Astrocyte (in vitro differentiated cells and primary cell): Measurements from ENCODE around the gene PPIL6. TPM values are rescaled to one million over a fixed set of nuclear protein-coding genes. Genes with fewer than 3 reads are reported as not detected.

Experiments used
- DNase-seq: peaks from one replicate; pipeline ENCODE4 v3.0.0-alpha.2; 2010; ENCODE audit warnings: low read depth
- FAIRE-seq: peaks from 2 replicates; lab custom pipeline; 2011; peaks lifted over from hg19 to GRCh38; lab: Jason Lieb, UNC
- H2AFZ ChIP-seq: 2 replicates; pipeline ENCODE4 v1.6.0; 2012; ENCODE audit warnings: low read depth, low read length, inconsistent platforms
- H3K27ac ChIP-seq: 2 replicates; pipeline ENCODE4 v1.5.1; 2011; ENCODE audit warnings: low read depth, low read length, inconsistent platforms
- H3K27me3 ChIP-seq: 2 replicates; pipeline ENCODE4 v1.6.0; 2011; ENCODE audit warnings: low read length, inconsistent platforms; ENCODE audit not compliant: insufficient read depth
- H3K36me3 ChIP-seq: 2 replicates; pipeline ENCODE4 v1.5.1; 2011; ENCODE audit warnings: low read length, inconsistent platforms; ENCODE audit not compliant: insufficient read depth
- H3K4me1 ChIP-seq: 2 replicates; pipeline ENCODE4 v1.5.1; 2011; ENCODE audit warnings: low read length, inconsistent platforms; ENCODE audit not compliant: insufficient read depth
- H3K4me2 ChIP-seq: 2 replicates; pipeline ENCODE4 v1.6.0; 2012; ENCODE audit warnings: low read length, inconsistent platforms
- H3K4me3 ChIP-seq: 2 replicates; pipeline ENCODE4 v1.5.1; 2011; ENCODE audit warnings: low read depth, mild to moderate bottlenecking, low read length, inconsistent platforms; ENCODE audit not compliant: insufficient read depth
- H3K79me2 ChIP-seq: 2 replicates; pipeline ENCODE4 v1.6.0; 2012; ENCODE audit warnings: mild to moderate bottlenecking, low read length, inconsistent platforms; ENCODE audit not compliant: insufficient read depth
- H3K9ac ChIP-seq: 2 replicates; pipeline ENCODE4 v1.6.0; 2012; ENCODE audit warnings: mild to moderate bottlenecking, low read length, inconsistent platforms
- H3K9me3 ChIP-seq: 2 replicates; pipeline ENCODE4 v1.5.1; 2012; ENCODE audit warnings: low read depth, mild to moderate bottlenecking, low read length, inconsistent platforms; ENCODE audit not compliant: insufficient read depth
- H4K20me1 ChIP-seq: 2 replicates; pipeline ENCODE4 v1.6.0; 2012; ENCODE audit warnings: low read length, inconsistent platforms; ENCODE audit not compliant: insufficient read depth
- H3K27ac Mint-ChIP-seq: one replicate; pipeline ENCODE4 v1.8.0; 2021; ENCODE audit warnings: mild to moderate bottlenecking, mixed read lengths; ENCODE audit not compliant: unreplicated experiment
- H3K27me3 Mint-ChIP-seq: one replicate; pipeline ENCODE4 v1.8.0; 2021; ENCODE audit warnings: low read depth, mixed read lengths; ENCODE audit not compliant: unreplicated experiment
- H3K36me3 Mint-ChIP-seq: one replicate; pipeline ENCODE4 v1.8.0; 2021; ENCODE audit warnings: low read depth, mixed read lengths; ENCODE audit not compliant: unreplicated experiment
- H3K4me1 Mint-ChIP-seq: one replicate; pipeline ENCODE4 v1.8.0; 2021; ENCODE audit warnings: low read depth, mixed read lengths; ENCODE audit not compliant: unreplicated experiment
- H3K4me3 Mint-ChIP-seq: one replicate; pipeline ENCODE4 v1.8.0; 2021; ENCODE audit warnings: mild to moderate bottlenecking, moderate library complexity, mixed read lengths; ENCODE audit not compliant: unreplicated experiment
- H3K9me3 Mint-ChIP-seq: one replicate; pipeline ENCODE4 v1.8.0; 2021; ENCODE audit warnings: mild to moderate bottlenecking, mixed read lengths; ENCODE audit not compliant: unreplicated experiment
- EZH2 ChIP-seq: IDR thresholded peaks from 2 replicates; pipeline ENCODE4 v1.6.1; 2012; ENCODE audit warnings: mild to moderate bottlenecking, low read length, inconsistent platforms; ENCODE audit not compliant: insufficient read depth
- total RNA-seq: library from RNA; stranded (reverse); gene quantifications from 2 replicates; pipeline ENCODE4 v1.2.1, GENCODE V29; 2021
- TF ChIP-seq, protein P1 (sequence below): IDR thresholded peaks from 2 replicates; pipeline ENCODE4 v1.5.1; 2011; ENCODE audit warnings: low read depth, mild to moderate bottlenecking, inconsistent platforms, low read length, moderate library complexity; ENCODE audit not compliant: insufficient read depth

PPIL6 gene
- total RNA-seq, 1 donor from 2014 or later = 1.7 TPM

DNA sequence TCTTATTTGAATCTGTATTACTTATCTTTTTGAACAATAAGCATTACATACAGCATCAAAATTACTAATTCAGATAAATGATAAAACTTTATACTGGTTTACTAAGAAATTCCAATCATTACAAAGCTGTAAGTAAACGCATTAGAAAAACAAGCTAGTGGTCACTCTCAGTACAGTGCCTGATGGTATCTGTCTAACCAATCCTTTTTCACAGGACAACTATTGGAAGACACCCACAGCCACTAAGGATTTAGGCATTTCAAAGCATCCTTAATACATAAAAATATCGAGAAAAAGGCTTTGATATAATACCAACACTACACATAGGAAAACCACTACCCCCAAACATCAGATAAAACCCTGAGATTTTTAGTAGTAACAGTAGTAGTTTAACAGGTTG, 60.7 kb downstream of the PPIL6 start:
- H3K27ac Mint-ChIP-seq = peak overlapping the region; percentile 45
- H3K9ac ChIP-seq = peak overlapping the region; percentile 99

GRCh38 chr6:109377717-109378116, 62.7 kb downstream of the PPIL6 start:
- H3K9ac ChIP-seq = no peak overlapping the region
- H3K27ac ChIP-seq = no peak overlapping the region
- H3K79me2 ChIP-seq = peaks cover 82% of the 10 kb centered on the region
- no peaks in the 10 kb centered on the region for H3K9me3 ChIP-seq
- peaks cover 47% of the 10 kb centered on the region for H3K36me3 ChIP-seq
- peaks cover 78% of the 10 kb centered on the region for H4K20me1 ChIP-seq
- no peak overlapping the region for H3K27ac Mint-ChIP-seq
- H3K4me1 Mint-ChIP-seq = peaks cover 28% of the 10 kb centered on the region
- H3K27me3 Mint-ChIP-seq = no peaks in the 10 kb centered on the region
- no peak overlapping the region for H3K4me2 ChIP-seq
- peaks cover 13% of the 10 kb centered on the region for H3K4me1 ChIP-seq
- no peak for DNase-seq
- no peak overlapping the region for H2AFZ ChIP-seq
- FAIRE-seq = no peak
- H3K9me3 Mint-ChIP-seq = no peaks in the 10 kb centered on the region
- H3K27me3 ChIP-seq = no peaks in the 10 kb centered on the region
- TF ChIP-seq, protein P1, sequence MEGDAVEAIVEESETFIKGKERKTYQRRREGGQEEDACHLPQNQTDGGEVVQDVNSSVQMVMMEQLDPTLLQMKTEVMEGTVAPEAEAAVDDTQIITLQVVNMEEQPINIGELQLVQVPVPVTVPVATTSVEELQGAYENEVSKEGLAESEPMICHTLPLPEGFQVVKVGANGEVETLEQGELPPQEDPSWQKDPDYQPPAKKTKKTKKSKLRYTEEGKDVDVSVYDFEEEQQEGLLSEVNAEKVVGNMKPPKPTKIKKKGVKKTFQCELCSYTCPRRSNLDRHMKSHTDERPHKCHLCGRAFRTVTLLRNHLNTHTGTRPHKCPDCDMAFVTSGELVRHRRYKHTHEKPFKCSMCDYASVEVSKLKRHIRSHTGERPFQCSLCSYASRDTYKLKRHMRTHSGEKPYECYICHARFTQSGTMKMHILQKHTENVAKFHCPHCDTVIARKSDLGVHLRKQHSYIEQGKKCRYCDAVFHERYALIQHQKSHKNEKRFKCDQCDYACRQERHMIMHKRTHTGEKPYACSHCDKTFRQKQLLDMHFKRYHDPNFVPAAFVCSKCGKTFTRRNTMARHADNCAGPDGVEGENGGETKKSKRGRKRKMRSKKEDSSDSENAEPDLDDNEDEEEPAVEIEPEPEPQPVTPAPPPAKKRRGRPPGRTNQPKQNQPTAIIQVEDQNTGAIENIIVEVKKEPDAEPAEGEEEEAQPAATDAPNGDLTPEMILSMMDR = no peak
- TF ChIP-seq EZH2 = no peak
- no peak overlapping the region for H3K4me3 ChIP-seq
- H3K4me3 Mint-ChIP-seq = no peak overlapping the region
- peaks cover 18% of the 10 kb centered on the region for H3K36me3 Mint-ChIP-seq

More for the DNA sequence above, 60.7 kb downstream of the PPIL6 start:
- no peaks in the 10 kb centered on the region for H3K9me3 Mint-ChIP-seq
- H3K27me3 Mint-ChIP-seq = no peaks in the 10 kb centered on the region
- Histone ChIP-seq H3K4me3 (peak overlapping the region; percentile 100), H3K9me3 (no peaks in the 10 kb centered on the region), H3K27ac (no peak overlapping the region), H3K4me1 (peaks cover 28% of the 10 kb centered on the region), H2AFZ (no peak overlapping the region), H3K4me2 (peak overlapping the region; percentile 88), H3K79me2 (peaks cover 68% of the 10 kb centered on the region), H3K36me3 (peaks cover 28% of the 10 kb centered on the region), H3K27me3 (no peaks in the 10 kb centered on the region), H4K20me1 (peaks cover 60% of the 10 kb centered on the region)
- FAIRE-seq (no peak), DNase-seq (peak; percentile 65)
- H3K4me3 Mint-ChIP-seq = peak overlapping the region; percentile 96
- peaks cover 21% of the 10 kb centered on the region for H3K4me1 Mint-ChIP-seq
- peaks cover 5% of the 10 kb centered on the region for H3K36me3 Mint-ChIP-seq
- TF ChIP-seq EZH2 = no peak
- TF ChIP-seq, protein P1 = no peak

DNA sequence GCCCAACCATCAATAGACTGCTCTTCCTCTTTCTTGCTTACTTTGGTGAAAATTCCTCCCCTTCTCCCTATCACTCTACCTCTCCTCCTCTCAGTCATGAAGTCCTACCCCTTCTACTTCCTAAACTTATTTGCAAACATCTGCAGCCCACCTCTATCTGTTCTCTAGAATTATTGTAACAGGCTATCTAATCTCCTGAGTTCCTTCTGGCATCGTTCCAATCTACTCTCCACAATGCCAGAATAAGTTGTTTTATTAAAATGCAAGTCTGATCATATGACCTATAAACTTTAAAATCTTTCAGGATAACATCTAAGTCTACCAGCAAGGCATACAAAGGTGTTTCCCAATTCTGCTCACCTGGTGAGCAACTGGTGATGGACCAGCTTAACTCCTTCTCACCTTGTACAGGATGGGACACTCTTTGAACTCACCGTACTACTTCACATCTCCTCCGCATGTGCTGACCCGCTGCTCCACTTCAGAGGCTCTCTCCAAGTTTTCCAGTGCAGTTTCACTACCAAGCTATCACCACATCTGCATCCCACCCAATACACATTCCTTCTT, 66.0 kb downstream of the PPIL6 start:
- H3K4me1 ChIP-seq = peaks cover 2% of the 10 kb centered on the region

More for the DNA sequence above, 66.0 kb downstream of the PPIL6 start:
- H3K4me3 Mint-ChIP-seq = peak overlapping the region; percentile 22
- DNase-seq = no peak
- H3K27ac Mint-ChIP-seq = peak overlapping the region; percentile 11
- H3K36me3 Mint-ChIP-seq = peaks cover 18% of the 10 kb centered on the region
- Histone ChIP-seq H3K4me3 (no peak overlapping the region), H3K79me2 (peaks cover 67% of the 10 kb centered on the region), H3K9ac (no peak overlapping the region), H2AFZ (no peak overlapping the region), H3K4me2 (no peak overlapping the region), H3K9me3 (no peaks in the 10 kb centered on the region), H3K27me3 (no peaks in the 10 kb centered on the region), H3K27ac (no peak overlapping the region), H3K36me3 (peaks cover 65% of the 10 kb centered on the region), H4K20me1 (peaks cover 74% of the 10 kb centered on the region)
- H3K4me1 Mint-ChIP-seq = peaks cover 31% of the 10 kb centered on the region
- FAIRE-seq = no peak
- H3K27me3 Mint-ChIP-seq = no peaks in the 10 kb centered on the region
- H3K9me3 Mint-ChIP-seq = no peaks in the 10 kb centered on the region
- TF ChIP-seq EZH2 = no peak
- TF ChIP-seq, protein P1 = no peak
